ENCODE results near the gene GABRP. TPM values are rescaled to one million over a fixed set of nuclear protein-coding genes. Genes with fewer than 3 reads are reported as not detected.
A peak's percentile ranks its signal among the peaks of the same experiment; 100 is the strongest.

GABRP gene
- total and polyA plus RNA-seq, 10 donors: 0.03 to 0.20 TPM; not detected in 8

- Histone ChIP-seq H3K9me3 (no peaks in the 10 kb centered on the region), H3K4me3 (no peak overlapping the region), H3K27me3 (replicated peaks in 1 of 7) (no peaks in the 10 kb centered on the region), H3K36me3 (no peaks in the 10 kb centered on the region), H3K4me1 (no peaks in the 10 kb centered on the region), H3K27ac (no peak overlapping the region)
- no peak for DNase-seq
- intact Hi-C loops (cut with DNase I; ENCODE audit: low total_unique reads): no loop called here
- 66 to 83% (median 83%) methylated on average over 3 to 5 of the region's 5 CpGs for WGBS, 5 donors
- TF ChIP-seq POLR2AphosphoS5 (IDR thresholded peaks at IDR 0.05) (no peak), POLR2A (IDR thresholded peaks at IDR 0.05) (no peak), CTCF (IDR thresholded peaks at IDR 0.05 in 8 of 11, conservative IDR thresholded peaks at IDR 0.05 in 3 of 11) (no peak)
These were observed 3.7 kb downstream of the GABRP start for GRCh38 chr5:170787216-170787615.

GRCh38 chr5:170788626-170789304 lies 5.2 kb downstream of the GABRP start:
- H3K4me3 ChIP-seq: no peak overlapping the region
- no peaks in the 10 kb centered on the region for H3K4me1 ChIP-seq
- H3K9me3 ChIP-seq: no peaks in the 10 kb centered on the region
- TF ChIP-seq POLR2AphosphoS5 (IDR thresholded peaks at IDR 0.05): no peak
- no peak for TF ChIP-seq CTCF (IDR thresholded peaks at IDR 0.05 in 8 of 11, conservative IDR thresholded peaks at IDR 0.05 in 3 of 11)
- TF ChIP-seq POLR2A (IDR thresholded peaks at IDR 0.05): no peak
- no peaks in the 10 kb centered on the region for H3K36me3 ChIP-seq
- intact Hi-C loops (cut with DNase I; ENCODE audit: low total_unique reads): no loop called here
- 64 to 79% (median 71%) methylated on average over 11 of the region's 11 CpGs for WGBS, 5 donors
- H3K27ac ChIP-seq: no peak overlapping the region
- H3K27me3 ChIP-seq (replicated peaks in 1 of 7): no peaks in the 10 kb centered on the region
- no peak for DNase-seq

DNA sequence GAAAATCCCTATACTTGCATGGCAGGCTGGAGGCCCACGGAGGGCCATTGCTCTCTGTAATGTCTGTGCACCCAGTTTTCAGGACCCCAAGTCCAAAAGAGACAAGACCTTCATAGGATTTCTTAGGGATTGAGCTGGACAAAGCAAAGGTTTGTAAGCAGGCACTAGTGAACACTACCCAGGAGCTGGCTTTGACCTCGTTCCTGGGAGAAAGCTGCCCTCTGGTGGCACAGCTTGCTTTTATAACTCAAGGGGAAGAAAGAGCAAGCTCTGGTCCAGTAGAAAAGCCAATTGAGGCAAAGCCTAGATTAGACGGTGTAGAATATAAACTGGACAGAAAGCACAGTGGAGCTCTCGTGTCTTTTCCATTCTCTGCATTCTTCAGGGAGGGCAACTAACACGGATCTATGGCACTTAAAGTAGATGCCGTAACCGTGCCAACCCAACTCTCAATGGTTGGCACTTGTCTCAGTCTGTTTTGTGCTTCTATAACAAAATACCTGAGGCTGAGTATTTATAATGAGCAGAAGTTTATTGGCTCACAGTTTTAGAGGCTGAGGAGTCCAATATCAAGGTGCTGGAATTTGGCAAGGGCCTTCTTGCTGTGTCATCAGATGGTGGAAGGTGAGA lies 7.9 kb downstream of the GABRP start:
- DNase-seq: no peak
- Histone ChIP-seq H3K36me3 (no peaks in the 10 kb centered on the region), H3K27me3 (replicated peaks in 1 of 7) (no peaks in the 10 kb centered on the region), H3K27ac (no peak overlapping the region), H3K9me3 (no peaks in the 10 kb centered on the region), H3K4me1 (no peaks in the 10 kb centered on the region), H3K4me3 (no peak overlapping the region)
- intact Hi-C loops (cut with DNase I; ENCODE audit: low total_unique reads): loop anchor here (2.0 kb wide), 1 partner anchor 47 kb away; no protein-coding TSS in a partner anchor
- WGBS, 5 donors: 40 to 50% (median 47%) methylated on average over 7 of the region's 7 CpGs
- no peak for TF ChIP-seq POLR2A (IDR thresholded peaks at IDR 0.05)
- peak in 6 of 11 experiments; percentile 41 to 54 (median 50) for TF ChIP-seq CTCF (IDR thresholded peaks at IDR 0.05 in 8 of 11, conservative IDR thresholded peaks at IDR 0.05 in 3 of 11)

GRCh38 chr5:170792878-170793277 lies 9.4 kb downstream of the GABRP start:
- Histone ChIP-seq H3K9me3 (no peaks in the 10 kb centered on the region), H3K36me3 (no peaks in the 10 kb centered on the region), H3K4me3 (no peak overlapping the region), H3K27me3 (replicated peaks in 1 of 7) (no peaks in the 10 kb centered on the region), H3K27ac (no peak overlapping the region), H3K4me1 (no peaks in the 10 kb centered on the region)
- intact Hi-C loops (cut with DNase I; ENCODE audit: low total_unique reads): no loop called here
- TF ChIP-seq POLR2A (IDR thresholded peaks at IDR 0.05) (no peak), CTCF (IDR thresholded peaks at IDR 0.05 in 8 of 11, conservative IDR thresholded peaks at IDR 0.05 in 3 of 11) (no peak), POLR2AphosphoS5 (IDR thresholded peaks at IDR 0.05) (no peak)
- DNase-seq: no peak
- 68 to 86% (median 73%) methylated on average over 8 of the region's 8 CpGs for WGBS, 5 donors

All from spleen (tissue), 11 donors.